OCI-LY7 (cell line): ENCODE measurements around the gene HSD17B4. TPM values are rescaled to one million over a fixed set of nuclear protein-coding genes. Genes with fewer than 3 reads are reported as not detected.
"Not testable (repeated sequence)": the region's sequence is repeated elsewhere in the genome, so short reads cannot be mapped to it uniquely, and the experiment has no call there.

Source experiments
- BruUV-seq: library from RNA; stranded (reverse); fragments of 400-500 nt; replicated peaks from 2 replicates; lab custom pipeline; 2021; lab: Mats Ljungman, UMichigan
- CTCF ChIA-PET: fragments of 300-600 bp; sonication (Branson Sonifier 250); formaldehyde crosslinking; loops from one replicate; lab custom pipeline; 2022; ENCODE audit warnings: antibody characterized with exemption; ENCODE audit not compliant: unreplicated experiment; lab: Charles Lee
- POLR2A ChIA-PET: fragments of 300-600 bp; sonication (Branson Sonifier 250); formaldehyde crosslinking; loops from one replicate; lab custom pipeline; 2022; ENCODE audit warnings: antibody characterized with exemption; lab: Charles Lee
- DNase-seq: peaks from one replicate; pipeline ENCODE4 v3.0.0-alpha.2; 2015; ENCODE audit warnings: low spot score
- H2AFZ ChIP-seq: fragments of 200-600 bp; sonication (generic), shearing (Covaris generic); 2 replicates; pipeline ENCODE4 v1.6.1; 2014; ENCODE audit warnings: mild to moderate bottlenecking, antibody characterized with exemption, low read length, moderate library complexity
- H3K27ac ChIP-seq: fragments of 200-600 bp; sonication (generic); 2 replicates; pipeline ENCODE4 v1.5.1; 2014; ENCODE audit warnings: mixed run types, low read depth, mild to moderate bottlenecking, moderate library complexity, low read length, inconsistent platforms; ENCODE audit not compliant: poor library complexity, severe bottlenecking
- H3K36me3 ChIP-seq: fragments of 200-600 bp; sonication (generic); 2 replicates; pipeline ENCODE4 v1.6.1; 2014; ENCODE audit warnings: mild to moderate bottlenecking, antibody characterized with exemption, low read length, moderate library complexity, mixed read lengths; ENCODE audit not compliant: insufficient read depth
- H3K4me1 ChIP-seq: fragments of 200-600 bp; sonication (generic); 2 replicates; pipeline ENCODE4 v1.5.1; 2014; ENCODE audit warnings: mild to moderate bottlenecking, low read length; ENCODE audit not compliant: insufficient read depth, poor library complexity, severe bottlenecking
- H3K4me2 ChIP-seq: fragments of 200-600 bp; sonication (generic); 2 replicates; pipeline ENCODE4 v1.6.1; 2014; ENCODE audit warnings: mild to moderate bottlenecking, low read length
- H3K4me3 ChIP-seq: fragments of 200-600 bp; sonication (generic); 2 replicates; pipeline ENCODE4 v1.5.1; 2014; ENCODE audit warnings: mild to moderate bottlenecking, low read depth, low read length; ENCODE audit not compliant: poor library complexity, severe bottlenecking
- H3K79me2 ChIP-seq: fragments of 200-600 bp; sonication (generic); 2 replicates; pipeline ENCODE4 v1.6.1; 2016; ENCODE audit warnings: low read depth, mild to moderate bottlenecking, low read length, moderate library complexity, mixed read lengths; ENCODE audit not compliant: insufficient read depth
- H3K9me2 ChIP-seq: fragments of 200-600 bp; sonication (generic); 2 replicates; pipeline ENCODE4 v1.6.1; 2016; ENCODE audit warnings: mild to moderate bottlenecking, low read length, mixed read lengths; ENCODE audit not compliant: insufficient read depth
- H3K9me3 ChIP-seq: fragments of 200-600 bp; sonication (generic); 2 replicates; pipeline ENCODE4 v1.6.1; 2014; ENCODE audit warnings: mild to moderate bottlenecking, mixed run types, low read length, mixed read lengths
- H4K20me1 ChIP-seq: fragments of 200-600 bp; sonication (generic); 2 replicates; pipeline ENCODE4 v1.6.1; 2014; ENCODE audit warnings: mild to moderate bottlenecking, antibody characterized with exemption, low read length, moderate library complexity, mixed read lengths; ENCODE audit not compliant: insufficient read depth
- CTCF ChIP-seq: fragments of 200-600 bp; sonication (generic); conservative IDR thresholded peaks from 2 replicates; pipeline ENCODE4 v1.5.1; 2014; ENCODE audit warnings: mild to moderate bottlenecking, antibody characterized with exemption, low read length, moderate library complexity, mixed read lengths
- EZH2phosphoT487 ChIP-seq: fragments of 200-600 bp; sonication (generic); IDR thresholded peaks from 2 replicates; pipeline ENCODE4 v1.6.1; 2018; ENCODE audit warnings: low read depth, borderline replicate concordance, mild to moderate bottlenecking, mixed run types, antibody characterized with exemption, low read length, moderate library complexity, mixed read lengths
- intact Hi-C: fragments of 100-400 bp; cut with micrococcal nuclease; formaldehyde crosslinking; loops from one replicate; pipeline ENCODE4 v1.10.0; 2022; ENCODE audit not compliant: unreplicated experiment
- total RNA-seq, 2 experiments: library from RNA; depleted of rRNA in 1 of 2; stranded (reverse); fragments of >200 nt in 1 of 2; shearing (Covaris generic) in 1 of 2; gene quantifications; 2 replicates each; pipeline ENCODE4 v1.2.3, GENCODE V29; 2014 to 2022

HSD17B4 gene
- total RNA-seq, 2 experiments from 2014 or later: 55.4 to 145 TPM

GRCh38 chr5:119449882-119450281, 2.4 kb upstream of the HSD17B4 start:
- Histone ChIP-seq H4K20me1 (no peaks in the 10 kb centered on the region), H3K4me1 (peaks cover 20% of the 10 kb centered on the region), H3K4me2 (no peak overlapping the region), H3K4me3 (no peak overlapping the region), H2AFZ (no peak overlapping the region), H3K27ac (no peak overlapping the region), H3K9me3 (peaks cover 20% of the 10 kb centered on the region), H3K36me3 (no peaks in the 10 kb centered on the region), H3K9me2 (no peaks in the 10 kb centered on the region), H3K79me2 (peaks cover 7% of the 10 kb centered on the region; the same call in 1 of the 2 replicates)
- POLR2A ChIA-PET: interaction anchor here (0.8 to 1.3 kb wide), 2 partner anchors 10 to 15 kb away, joined by 3 read pairs; no protein-coding TSS in a partner anchor
- TF ChIP-seq EZH2phosphoT487 (no peak), CTCF (no peak)
- BruUV-seq: no TSS peak
- DNase-seq: no peak
- intact Hi-C loops: no loop called here
- CTCF ChIA-PET: no interaction called here

- H2AFZ ChIP-seq, CTCF ChIA-PET, H3K36me3 ChIP-seq, BruUV-seq, H3K4me2 ChIP-seq, H4K20me1 ChIP-seq, DNase-seq, H3K27ac ChIP-seq, H3K9me2 ChIP-seq, H3K4me3 ChIP-seq, H3K79me2 ChIP-seq, intact Hi-C loops: not testable (repeated sequence)
- H3K4me1 ChIP-seq: peaks cover 20% of the 10 kb centered on the region
- POLR2A ChIA-PET: interaction anchor here (1.3 kb wide), 1 partner anchor 9 kb away, joined by 3 read pairs; no protein-coding TSS in a partner anchor
- peaks cover 20% of the 10 kb centered on the region for H3K9me3 ChIP-seq
These were observed 1.7 kb upstream of the HSD17B4 start for GRCh38 chr5:119450627-119451026.

GRCh38 chr5:119451561-119451960, 736 bp upstream of the HSD17B4 start:
- DNase-seq: peak; percentile 17
- Histone ChIP-seq H3K4me3 (peak overlapping the region; percentile 74), H3K9me2 (no peaks in the 10 kb centered on the region), H3K27ac (no peak overlapping the region), H3K9me3 (peaks cover 20% of the 10 kb centered on the region), H3K4me1 (peaks cover 20% of the 10 kb centered on the region), H3K79me2 (peaks cover 7% of the 10 kb centered on the region; the same call in 1 of the 2 replicates), H4K20me1 (no peaks in the 10 kb centered on the region), H3K4me2 (peak overlapping the region; percentile 85), H2AFZ (peak overlapping the region; percentile 87), H3K36me3 (no peaks in the 10 kb centered on the region)
- no TSS peak for BruUV-seq
- intact Hi-C loops: no loop called here
- POLR2A ChIA-PET: interaction anchor here (0.7 to 1.2 kb wide), 3 partner anchors 83 to 420 kb away, joined by 3 read pairs; no protein-coding TSS in a partner anchor
- CTCF ChIA-PET: interaction anchor here (0.5 to 0.6 kb wide), 2 partner anchors 446 to 821 kb away, joined by 3 read pairs; no protein-coding TSS in a partner anchor
- TF ChIP-seq CTCF (peak; percentile 52), EZH2phosphoT487 (no peak)
